VCaP (cell line): ENCODE results near the gene IMPA2.

ENCODE experiments used
- H3K27ac ChIP-seq: fragments of 450-650 bp; 2 replicates; pipeline ENCODE4 v1.5.1; 2017
- CTCF ChIP-seq: fragments of 450-650 bp; conservative IDR thresholded peaks from 2 replicates; pipeline ENCODE4 v1.5.1; 2017; ENCODE audit warnings: mild to moderate bottlenecking, moderate library complexity

The IMPA2 gene

GRCh38 chr18:11978956-11979355 lies 2.4 kb upstream of the IMPA2 start:
- H3K27ac ChIP-seq, result peak overlapping the region; percentile 93; the same call in 1 of the 2 replicates
- no peak for TF ChIP-seq CTCF

- H3K27ac ChIP-seq, result peak overlapping the region; percentile 93
- no peak for TF ChIP-seq CTCF
Measured at GRCh38 chr18:11980163-11980493, 1.2 kb upstream of the IMPA2 start.

- TF ChIP-seq CTCF, result no peak
- H3K27ac ChIP-seq, result peak overlapping the region; percentile 93
Measured at GRCh38 chr18:11980494-11981191, 664 bp upstream of the IMPA2 start.

- no peak for TF ChIP-seq CTCF
- H3K27ac ChIP-seq, result peak overlapping the region; percentile 67
Measured at GRCh38 chr18:11981543-11982366, 448 bp downstream of the IMPA2 start.

GRCh38 chr18:11982981-11983380 lies 1.7 kb downstream of the IMPA2 start:
- H3K27ac ChIP-seq, result no peak overlapping the region
- no peak for TF ChIP-seq CTCF

GRCh38 chr18:11983592-11983991 lies 2.3 kb downstream of the IMPA2 start:
- no peak overlapping the region for H3K27ac ChIP-seq
- TF ChIP-seq CTCF, result no peak

GRCh38 chr18:11984091-11984490 lies 2.8 kb downstream of the IMPA2 start:
- TF ChIP-seq CTCF, result no peak
- H3K27ac ChIP-seq, result no peak overlapping the region
